WTC11 (cell line): ENCODE measurements around the gene CYLD. TPM values are rescaled to one million over a fixed set of nuclear protein-coding genes. Genes with fewer than 3 reads are reported as not detected.

Source experiments
- ATAC-seq: fragments of 200-7000 bp; cut with Tn5 transposase; 2 replicates; pipeline ENCODE4 v1.10.0; 2021; ENCODE audit warnings: mild to moderate bottlenecking, moderate library complexity
- CTCF ChIA-PET: fragments of 300-600 bp; sonication (Branson Sonifier 250); formaldehyde crosslinking; loops from one replicate; lab custom pipeline; 2021; ENCODE audit warnings: antibody characterized with exemption; lab: Charles Lee
- POLR2A ChIA-PET: fragments of 350-600 bp; sonication (Branson Sonifier 250); formaldehyde crosslinking; loops from one replicate; lab custom pipeline; 2021; ENCODE audit warnings: antibody characterized with exemption; lab: Charles Lee
- DNase-seq: peaks from one replicate; pipeline ENCODE4 v3.0.0; 2021; ENCODE audit warnings: low spot score
- H3K27ac Mint-ChIP-seq: 2 replicates; pipeline ENCODE4 v1.8.0; 2021; ENCODE audit warnings: mixed read lengths
- H3K27me3 Mint-ChIP-seq: 2 replicates; pipeline ENCODE4 v1.8.0; 2021; ENCODE audit warnings: low read depth, mild to moderate bottlenecking, moderate library complexity, mixed read lengths
- H3K36me3 Mint-ChIP-seq: 2 replicates; pipeline ENCODE4 v1.8.0; 2021; ENCODE audit warnings: mixed read lengths
- H3K4me1 Mint-ChIP-seq: 2 replicates; pipeline ENCODE4 v1.8.0; 2022; ENCODE audit warnings: mixed read lengths
- H3K4me3 Mint-ChIP-seq: 2 replicates; pipeline ENCODE4 v1.8.0; 2021; ENCODE audit warnings: mild to moderate bottlenecking, moderate library complexity, mixed read lengths
- H3K9me3 Mint-ChIP-seq: 2 replicates; pipeline ENCODE4 v1.8.0; 2021; ENCODE audit warnings: mixed read lengths
- CBFB ChIP-seq: sonication (generic); formaldehyde crosslinking; IDR thresholded peaks from 2 replicates; pipeline ENCODE4 v1.8.1; 2022; ENCODE audit warnings: mild to moderate bottlenecking, low read depth, missing genetic modification reagents
- CREM ChIP-seq: sonication (generic); formaldehyde crosslinking; IDR thresholded peaks from 2 replicates; pipeline ENCODE4 v1.8.1; 2022; ENCODE audit warnings: mild to moderate bottlenecking, missing genetic modification reagents, moderate library complexity
- ELF4 ChIP-seq: sonication (generic); formaldehyde crosslinking; IDR thresholded peaks from 2 replicates; pipeline ENCODE4 v1.8.1; 2022; ENCODE audit warnings: low read depth, mild to moderate bottlenecking, moderate library complexity, missing genetic modification reagents
- EMX1 ChIP-seq: fragments of 250-450 bp; sonication (Bioruptor Pico); IDR thresholded peaks from 2 replicates; pipeline ENCODE4 v1.8.0; 2021; ENCODE audit warnings: mild to moderate bottlenecking
- FOXJ3 ChIP-seq: sonication (generic); formaldehyde crosslinking; IDR thresholded peaks from 2 replicates; pipeline ENCODE4 v1.9.0; 2021; ENCODE audit warnings: missing genetic modification reagents, mild to moderate bottlenecking, borderline replicate concordance
- FOXP1 ChIP-seq: sonication (generic); formaldehyde crosslinking; IDR thresholded peaks from 2 replicates; pipeline ENCODE4 v1.8.0; 2022; ENCODE audit warnings: missing genetic modification reagents, mild to moderate bottlenecking, moderate library complexity, borderline replicate concordance
- KAT7 ChIP-seq: sonication (generic); formaldehyde crosslinking; IDR thresholded peaks from 2 replicates; pipeline ENCODE4 v1.8.1; 2023; ENCODE audit warnings: missing genetic modification reagents, mild to moderate bottlenecking, borderline replicate concordance
- MYBL2 ChIP-seq: sonication (generic); formaldehyde crosslinking; IDR thresholded peaks from 2 replicates; pipeline ENCODE4 v1.8.1; 2023; ENCODE audit warnings: mild to moderate bottlenecking, moderate library complexity, missing genetic modification reagents
- PRRX2 ChIP-seq: fragments of 250-450 bp; sonication (Bioruptor Pico); IDR thresholded peaks from 2 replicates; pipeline ENCODE4 v1.8.0; 2021; ENCODE audit warnings: mild to moderate bottlenecking
- RORB ChIP-seq: fragments of 250-450 bp; sonication (Bioruptor Pico); IDR thresholded peaks from 2 replicates; pipeline ENCODE4 v1.9.0; 2021; ENCODE audit warnings: mild to moderate bottlenecking
- ZNF219 ChIP-seq: sonication (generic); formaldehyde crosslinking; IDR thresholded peaks from 2 replicates; pipeline ENCODE4 v1.8.0; 2023; ENCODE audit warnings: missing genetic modification reagents, mild to moderate bottlenecking, borderline replicate concordance
- ZNF232 ChIP-seq: sonication (generic); formaldehyde crosslinking; IDR thresholded peaks from 2 replicates; pipeline ENCODE4 v1.8.0; 2022; ENCODE audit warnings: mild to moderate bottlenecking, missing genetic modification reagents
- ZNF263 ChIP-seq: sonication (generic); formaldehyde crosslinking; IDR thresholded peaks from 2 replicates; pipeline ENCODE4 v1.8.1; 2022; ENCODE audit warnings: low read depth, mild to moderate bottlenecking, moderate library complexity, missing genetic modification reagents
- ZNF317 ChIP-seq: sonication (generic); formaldehyde crosslinking; IDR thresholded peaks from 2 replicates; pipeline ENCODE4 v1.8.1; 2023; ENCODE audit warnings: low read depth, mild to moderate bottlenecking, moderate library complexity, missing genetic modification reagents, borderline replicate concordance
- ZNF671 ChIP-seq: fragments of 250-450 bp; sonication (Bioruptor Pico); IDR thresholded peaks from 2 replicates; pipeline ENCODE4 v1.8.0; 2021; ENCODE audit warnings: mild to moderate bottlenecking
- total RNA-seq: library from RNA; stranded (reverse); gene quantifications from 3 replicates; pipeline ENCODE4 v1.2.3, GENCODE V29; 2021
- TF ChIP-seq, protein P1 (sequence below): sonication (generic); formaldehyde crosslinking; IDR thresholded peaks from 2 replicates; pipeline ENCODE4 v1.8.0; 2023; ENCODE audit warnings: mild to moderate bottlenecking, missing genetic modification reagents
- TF ChIP-seq, protein P2 (sequence below): sonication (generic); formaldehyde crosslinking; IDR thresholded peaks from 2 replicates; pipeline ENCODE4 v1.8.1; 2022; ENCODE audit warnings: mild to moderate bottlenecking, moderate library complexity, missing genetic modification reagents
- TF ChIP-seq, protein P3 (sequence below): sonication (generic); formaldehyde crosslinking; IDR thresholded peaks from 2 replicates; pipeline ENCODE4 v1.8.1; 2023; ENCODE audit warnings: mild to moderate bottlenecking, missing genetic modification reagents, moderate library complexity
- TF ChIP-seq, protein P4 (sequence below): sonication (generic); formaldehyde crosslinking; IDR thresholded peaks from 2 replicates; pipeline ENCODE4 v1.8.0; 2022; ENCODE audit warnings: mild to moderate bottlenecking, missing genetic modification reagents
- TF ChIP-seq, protein P5 (sequence below): sonication (generic); formaldehyde crosslinking; IDR thresholded peaks from 2 replicates; pipeline ENCODE4 v1.8.1; 2023; ENCODE audit warnings: mild to moderate bottlenecking, missing genetic modification reagents, moderate library complexity

CYLD gene
- total RNA-seq, 1 experiment from 2014 or later, result 10.8 TPM

DNA sequence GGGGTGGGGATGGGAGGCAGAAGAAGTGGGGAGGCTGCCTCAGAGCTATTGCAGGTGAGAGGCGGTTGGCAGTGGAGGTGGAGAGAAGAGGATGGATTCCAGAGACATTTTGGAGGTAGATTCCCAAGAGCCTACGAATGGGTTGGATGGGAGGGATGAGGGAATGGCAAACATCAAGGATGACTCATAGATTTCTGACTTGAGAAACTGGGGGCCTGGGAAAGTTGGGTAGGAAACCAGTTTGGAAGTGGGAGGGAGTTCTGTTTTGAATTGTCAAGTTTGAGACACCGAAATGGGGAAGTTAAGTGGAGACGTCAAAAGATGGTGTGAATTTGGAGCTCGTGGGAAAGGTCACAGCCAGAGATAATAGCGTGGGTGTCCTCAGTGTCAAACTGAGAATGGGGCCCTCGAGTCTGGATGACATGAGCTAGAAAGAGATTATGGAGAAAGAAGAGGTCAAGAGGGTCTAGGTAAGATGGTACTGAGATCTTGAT is 6.2 kb upstream of the CYLD start:
- no peaks in the 10 kb centered on the region for H3K36me3 Mint-ChIP-seq
- DNase-seq, result no peak
- no peak overlapping the region for H3K4me3 Mint-ChIP-seq
- POLR2A ChIA-PET, result no interaction called here
- H3K27ac Mint-ChIP-seq, result no peak overlapping the region
- H3K4me1 Mint-ChIP-seq, result no peaks in the 10 kb centered on the region
- no peaks in the 10 kb centered on the region; the same call in none of the 2 replicates for H3K27me3 Mint-ChIP-seq
- TF ChIP-seq ZNF263 (CRISPR knock-in tag), result no peak
- no peak for TF ChIP-seq ZNF232
- no peak for TF ChIP-seq FOXJ3 (CRISPR knock-in tag)
- TF ChIP-seq CREM (CRISPR knock-in tag), result no peak
- no peak for TF ChIP-seq ZNF317 (CRISPR knock-in tag)
- no peak for TF ChIP-seq CBFB (CRISPR knock-in tag)
- no peak for TF ChIP-seq ZNF671
- TF ChIP-seq MYBL2 (CRISPR knock-in tag), result no peak
- TF ChIP-seq ZNF219 (CRISPR knock-in tag), result no peak
- TF ChIP-seq, protein P1, sequence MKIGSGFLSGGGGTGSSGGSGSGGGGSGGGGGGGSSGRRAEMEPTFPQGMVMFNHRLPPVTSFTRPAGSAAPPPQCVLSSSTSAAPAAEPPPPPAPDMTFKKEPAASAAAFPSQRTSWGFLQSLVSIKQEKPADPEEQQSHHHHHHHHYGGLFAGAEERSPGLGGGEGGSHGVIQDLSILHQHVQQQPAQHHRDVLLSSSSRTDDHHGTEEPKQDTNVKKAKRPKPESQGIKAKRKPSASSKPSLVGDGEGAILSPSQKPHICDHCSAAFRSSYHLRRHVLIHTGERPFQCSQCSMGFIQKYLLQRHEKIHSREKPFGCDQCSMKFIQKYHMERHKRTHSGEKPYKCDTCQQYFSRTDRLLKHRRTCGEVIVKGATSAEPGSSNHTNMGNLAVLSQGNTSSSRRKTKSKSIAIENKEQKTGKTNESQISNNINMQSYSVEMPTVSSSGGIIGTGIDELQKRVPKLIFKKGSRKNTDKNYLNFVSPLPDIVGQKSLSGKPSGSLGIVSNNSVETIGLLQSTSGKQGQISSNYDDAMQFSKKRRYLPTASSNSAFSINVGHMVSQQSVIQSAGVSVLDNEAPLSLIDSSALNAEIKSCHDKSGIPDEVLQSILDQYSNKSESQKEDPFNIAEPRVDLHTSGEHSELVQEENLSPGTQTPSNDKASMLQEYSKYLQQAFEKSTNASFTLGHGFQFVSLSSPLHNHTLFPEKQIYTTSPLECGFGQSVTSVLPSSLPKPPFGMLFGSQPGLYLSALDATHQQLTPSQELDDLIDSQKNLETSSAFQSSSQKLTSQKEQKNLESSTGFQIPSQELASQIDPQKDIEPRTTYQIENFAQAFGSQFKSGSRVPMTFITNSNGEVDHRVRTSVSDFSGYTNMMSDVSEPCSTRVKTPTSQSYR, result no peak
- no peak for TF ChIP-seq PRRX2
- TF ChIP-seq, protein P2, sequence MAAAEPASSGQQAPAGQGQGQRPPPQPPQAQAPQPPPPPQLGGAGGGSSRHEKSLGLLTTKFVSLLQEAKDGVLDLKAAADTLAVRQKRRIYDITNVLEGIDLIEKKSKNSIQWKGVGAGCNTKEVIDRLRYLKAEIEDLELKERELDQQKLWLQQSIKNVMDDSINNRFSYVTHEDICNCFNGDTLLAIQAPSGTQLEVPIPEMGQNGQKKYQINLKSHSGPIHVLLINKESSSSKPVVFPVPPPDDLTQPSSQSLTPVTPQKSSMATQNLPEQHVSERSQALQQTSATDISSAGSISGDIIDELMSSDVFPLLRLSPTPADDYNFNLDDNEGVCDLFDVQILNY (CRISPR knock-in tag), result no peak
- no peak for TF ChIP-seq ELF4 (CRISPR knock-in tag)
- no peak for TF ChIP-seq KAT7 (CRISPR knock-in tag)
- TF ChIP-seq, protein P3, sequence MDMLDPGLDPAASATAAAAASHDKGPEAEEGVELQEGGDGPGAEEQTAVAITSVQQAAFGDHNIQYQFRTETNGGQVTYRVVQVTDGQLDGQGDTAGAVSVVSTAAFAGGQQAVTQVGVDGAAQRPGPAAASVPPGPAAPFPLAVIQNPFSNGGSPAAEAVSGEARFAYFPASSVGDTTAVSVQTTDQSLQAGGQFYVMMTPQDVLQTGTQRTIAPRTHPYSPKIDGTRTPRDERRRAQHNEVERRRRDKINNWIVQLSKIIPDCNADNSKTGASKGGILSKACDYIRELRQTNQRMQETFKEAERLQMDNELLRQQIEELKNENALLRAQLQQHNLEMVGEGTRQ, result no peak
- TF ChIP-seq FOXP1, result no peak
- TF ChIP-seq, protein P4, sequence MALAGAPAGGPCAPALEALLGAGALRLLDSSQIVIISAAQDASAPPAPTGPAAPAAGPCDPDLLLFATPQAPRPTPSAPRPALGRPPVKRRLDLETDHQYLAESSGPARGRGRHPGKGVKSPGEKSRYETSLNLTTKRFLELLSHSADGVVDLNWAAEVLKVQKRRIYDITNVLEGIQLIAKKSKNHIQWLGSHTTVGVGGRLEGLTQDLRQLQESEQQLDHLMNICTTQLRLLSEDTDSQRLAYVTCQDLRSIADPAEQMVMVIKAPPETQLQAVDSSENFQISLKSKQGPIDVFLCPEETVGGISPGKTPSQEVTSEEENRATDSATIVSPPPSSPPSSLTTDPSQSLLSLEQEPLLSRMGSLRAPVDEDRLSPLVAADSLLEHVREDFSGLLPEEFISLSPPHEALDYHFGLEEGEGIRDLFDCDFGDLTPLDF, result no peak
- TF ChIP-seq RORB, result no peak
- TF ChIP-seq, protein P5, sequence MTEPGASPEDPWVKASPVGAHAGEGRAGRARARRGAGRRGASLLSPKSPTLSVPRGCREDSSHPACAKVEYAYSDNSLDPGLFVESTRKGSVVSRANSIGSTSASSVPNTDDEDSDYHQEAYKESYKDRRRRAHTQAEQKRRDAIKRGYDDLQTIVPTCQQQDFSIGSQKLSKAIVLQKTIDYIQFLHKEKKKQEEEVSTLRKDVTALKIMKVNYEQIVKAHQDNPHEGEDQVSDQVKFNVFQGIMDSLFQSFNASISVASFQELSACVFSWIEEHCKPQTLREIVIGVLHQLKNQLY (CRISPR knock-in tag), result no peak
- no peak for TF ChIP-seq EMX1 (CRISPR knock-in tag)
- ATAC-seq, result no peak
- H3K9me3 Mint-ChIP-seq, result no peaks in the 10 kb centered on the region
- CTCF ChIA-PET, result interaction anchor here (0.6 to 1.2 kb wide), 4 partner anchors 10 to 71 kb away, joined by 3 to 6 read pairs (median 4); no protein-coding TSS in a partner anchor

DNA sequence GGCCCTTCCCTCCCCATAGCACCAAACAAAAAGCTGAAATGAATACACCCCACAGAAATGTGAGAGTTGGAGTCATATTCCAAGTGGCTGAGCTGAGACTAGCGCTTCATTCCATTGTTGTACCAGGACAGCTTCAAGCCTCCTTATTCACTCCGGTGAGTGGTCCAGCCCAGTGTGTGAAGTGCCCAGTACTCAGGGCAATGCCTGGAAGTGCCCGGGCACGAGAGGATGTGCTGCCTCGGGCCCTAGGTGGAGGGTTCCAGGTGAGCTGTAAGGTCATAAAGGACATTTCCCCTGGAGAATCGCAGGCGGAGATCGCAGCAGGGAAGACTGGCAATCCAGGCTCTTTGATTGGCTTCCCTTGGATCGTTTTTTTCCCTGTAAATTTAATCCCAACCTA is 5.4 kb upstream of the CYLD start:
- CTCF ChIA-PET, result interaction anchor here (0.6 to 1.2 kb wide), 3 partner anchors 9 to 71 kb away, joined by 3 to 6 read pairs (median 4); no protein-coding TSS in a partner anchor
- no peak for TF ChIP-seq ZNF671
- no peak for TF ChIP-seq ZNF263 (CRISPR knock-in tag)
- TF ChIP-seq, all 79 proteins: peak for 0
- Mint-ChIP-seq H3K9me3 (no peaks in the 10 kb centered on the region), H3K4me1 (peaks cover 4% of the 10 kb centered on the region), H3K36me3 (no peaks in the 10 kb centered on the region), H3K27me3 (no peaks in the 10 kb centered on the region; the same call in none of the 2 replicates), H3K27ac (no peak overlapping the region), H3K4me3 (no peak overlapping the region)
- POLR2A ChIA-PET, result no interaction called here
- ATAC-seq, result no peak
- DNase-seq, result no peak
